H1 (cell line): ENCODE measurements around the gene ABHD15. TPM values are rescaled to one million over a fixed set of nuclear protein-coding genes. Genes with fewer than 3 reads are reported as not detected.

Experiments used
- BACH1 ChIP-seq: IDR thresholded peaks from 2 replicates; pipeline ENCODE4 v1.6.1; 2012; ENCODE audit warnings: low read length, improper control_type of control experiment
- E2F6 ChIP-seq: IDR thresholded peaks from 2 replicates; pipeline ENCODE4 v1.6.1; 2012; ENCODE audit warnings: inconsistent platforms
- MAX ChIP-seq: IDR thresholded peaks from 2 replicates; pipeline ENCODE4 v1.6.1; 2012; ENCODE audit warnings: inconsistent platforms
- RNF2 ChIP-seq: fragments of 200-900, 300-1000 bp; sonication (generic); IDR thresholded peaks from 2 replicates; pipeline ENCODE4 v1.7.1; 2016; ENCODE audit warnings: borderline replicate concordance, low read depth, mild to moderate bottlenecking, antibody characterized with exemption, low read length; ENCODE audit not compliant: poor library complexity, severe bottlenecking; ENCODE audit errors: missing control alignments
- YY1 ChIP-seq: IDR thresholded peaks from 2 replicates; pipeline ENCODE4 v1.6.1; 2011; ENCODE audit warnings: low read depth, mild to moderate bottlenecking, low read length
- polyA plus RNA-seq, 7 experiments: library from polyadenylated mRNA; depleted of rRNA in 3 of 7; stranded (reverse) in 5 of 7; unstranded in 2 of 7; fragments of >200 nt in 5 of 7; fragments of 200-250 nt in 2 of 7; gene quantifications; 1 replicate in 5 of 7; 2 replicates in 1 of 7; 4 replicates in 1 of 7; pipeline versions ENCODE4 v1.2.1 to v1.2.3, GENCODE V29; 2011 to 2013; ENCODE audit warnings: missing spikeins in 2 of 7, mixed read lengths in 2 of 7
- total RNA-seq: library from RNA; stranded (reverse); fragmentation: NEBNext Ultra II Directional; extraction: Animal tissue kit (Norgen Biotek cat#: 25700); gene quantifications from 2 replicates; pipeline ENCODE4 v1.2.1, GENCODE V29; 2021
- TF ChIP-seq, protein P1 (sequence below), 3 experiments: IDR thresholded peaks; 1 replicate in 2 of 3; 2 replicates in 1 of 3; pipeline versions ENCODE4 v1.5.1 to v1.6.1; 2011; ENCODE audit warnings: low read length in 3 of 3, mild to moderate bottlenecking in 3 of 3, inconsistent platforms in 2 of 3, low read depth in 1 of 3, moderate library complexity in 1 of 3; ENCODE audit not compliant: insufficient read depth in 1 of 3; ENCODE audit errors: control extremely low read depth in 1 of 3

ABHD15 gene
- total and polyA plus RNA-seq, 2 of the 8 experiments (the other 6 are each of a cell fraction or from before 2014, with no cell fraction given) = 0.88 to 1.7 TPM

DNA sequence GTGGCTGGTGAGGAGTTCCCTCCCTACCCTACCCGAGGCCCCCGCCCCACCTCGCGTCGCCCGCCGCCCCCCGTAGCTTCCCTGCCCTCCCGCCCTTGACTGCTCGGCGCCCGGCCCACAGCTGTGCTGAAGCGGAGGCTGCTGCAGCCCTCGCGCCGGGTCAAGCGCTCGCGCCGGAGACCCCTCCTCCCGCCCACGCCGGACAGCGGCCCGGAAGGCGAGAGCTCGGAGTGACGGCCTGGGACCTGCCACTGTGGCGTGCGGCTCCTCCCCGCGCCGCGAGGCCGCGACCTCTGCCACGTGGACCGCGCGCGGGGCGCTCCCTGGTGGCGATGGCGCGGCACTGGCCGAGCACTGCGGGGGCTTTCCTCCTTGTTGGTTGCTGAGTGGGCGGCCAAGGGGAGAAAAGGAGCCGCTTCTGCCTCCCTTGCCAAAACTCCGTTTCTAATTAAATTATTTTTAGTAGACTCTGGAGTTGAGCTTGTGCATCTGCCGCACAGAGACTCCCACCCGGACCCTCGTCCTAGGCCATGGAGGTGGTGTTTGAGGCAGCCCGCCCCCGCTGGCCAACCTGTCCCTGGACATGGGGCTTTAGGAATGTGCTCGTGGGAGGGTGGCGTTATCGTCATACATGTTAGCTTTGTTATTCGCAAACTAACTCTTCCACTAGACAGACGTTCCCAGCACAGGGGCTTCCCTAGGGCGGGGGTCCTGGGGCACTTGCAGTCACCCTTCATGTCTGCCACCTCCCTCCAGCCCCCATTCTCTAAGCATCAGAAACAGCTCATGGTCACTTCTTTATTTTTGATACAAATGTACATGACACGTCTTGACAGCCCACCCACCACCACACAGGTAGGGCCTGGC is 6.1 kb upstream of the ABHD15 start (continued):
- TF ChIP-seq MAX = peak; percentile 98
- no peak for TF ChIP-seq RNF2
- TF ChIP-seq, protein P1, sequence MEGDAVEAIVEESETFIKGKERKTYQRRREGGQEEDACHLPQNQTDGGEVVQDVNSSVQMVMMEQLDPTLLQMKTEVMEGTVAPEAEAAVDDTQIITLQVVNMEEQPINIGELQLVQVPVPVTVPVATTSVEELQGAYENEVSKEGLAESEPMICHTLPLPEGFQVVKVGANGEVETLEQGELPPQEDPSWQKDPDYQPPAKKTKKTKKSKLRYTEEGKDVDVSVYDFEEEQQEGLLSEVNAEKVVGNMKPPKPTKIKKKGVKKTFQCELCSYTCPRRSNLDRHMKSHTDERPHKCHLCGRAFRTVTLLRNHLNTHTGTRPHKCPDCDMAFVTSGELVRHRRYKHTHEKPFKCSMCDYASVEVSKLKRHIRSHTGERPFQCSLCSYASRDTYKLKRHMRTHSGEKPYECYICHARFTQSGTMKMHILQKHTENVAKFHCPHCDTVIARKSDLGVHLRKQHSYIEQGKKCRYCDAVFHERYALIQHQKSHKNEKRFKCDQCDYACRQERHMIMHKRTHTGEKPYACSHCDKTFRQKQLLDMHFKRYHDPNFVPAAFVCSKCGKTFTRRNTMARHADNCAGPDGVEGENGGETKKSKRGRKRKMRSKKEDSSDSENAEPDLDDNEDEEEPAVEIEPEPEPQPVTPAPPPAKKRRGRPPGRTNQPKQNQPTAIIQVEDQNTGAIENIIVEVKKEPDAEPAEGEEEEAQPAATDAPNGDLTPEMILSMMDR (IDR thresholded peaks at IDR 0.05; ENCODE audit: control extremely low read depth in 1 of 3, insufficient read depth in 1 of 3, low read depth in 1 of 3, low read length in 3 of 3) = peak; percentile 66 to 83 (median 72)
- TF ChIP-seq E2F6 = peak; percentile 67
- TF ChIP-seq YY1 = 0 out of 2 replicates have a peak, but pooled peaks have one; percentile 14
- peak; percentile 82 for TF ChIP-seq BACH1
